Stimulated activated CD4-positive, alpha-beta T cell treated with anti-CD3 and anti-CD28 coated beads, Interleukin-4, amount 100 ng/mL, for 48 hours (primary cell): ENCODE measurements around the gene LSM14B.

Experiments
- DNase-seq, 2 donors: peaks; one replicate each; pipeline ENCODE4 v3.0.0-alpha.2; 2020; ENCODE audit warnings: low read depth in 2 of 2

The LSM14B gene

GRCh38 chr20:62162765-62163484 is 40.6 kb downstream of the LSM14B start:
- no peak for DNase-seq

GRCh38 chr20:62163485-62163865 is 41.2 kb downstream of the LSM14B start:
- no peak for DNase-seq

- no peak for DNase-seq
Observed at GRCh38 chr20:62163986-62164762, 41.9 kb downstream of the LSM14B start.

DNA sequence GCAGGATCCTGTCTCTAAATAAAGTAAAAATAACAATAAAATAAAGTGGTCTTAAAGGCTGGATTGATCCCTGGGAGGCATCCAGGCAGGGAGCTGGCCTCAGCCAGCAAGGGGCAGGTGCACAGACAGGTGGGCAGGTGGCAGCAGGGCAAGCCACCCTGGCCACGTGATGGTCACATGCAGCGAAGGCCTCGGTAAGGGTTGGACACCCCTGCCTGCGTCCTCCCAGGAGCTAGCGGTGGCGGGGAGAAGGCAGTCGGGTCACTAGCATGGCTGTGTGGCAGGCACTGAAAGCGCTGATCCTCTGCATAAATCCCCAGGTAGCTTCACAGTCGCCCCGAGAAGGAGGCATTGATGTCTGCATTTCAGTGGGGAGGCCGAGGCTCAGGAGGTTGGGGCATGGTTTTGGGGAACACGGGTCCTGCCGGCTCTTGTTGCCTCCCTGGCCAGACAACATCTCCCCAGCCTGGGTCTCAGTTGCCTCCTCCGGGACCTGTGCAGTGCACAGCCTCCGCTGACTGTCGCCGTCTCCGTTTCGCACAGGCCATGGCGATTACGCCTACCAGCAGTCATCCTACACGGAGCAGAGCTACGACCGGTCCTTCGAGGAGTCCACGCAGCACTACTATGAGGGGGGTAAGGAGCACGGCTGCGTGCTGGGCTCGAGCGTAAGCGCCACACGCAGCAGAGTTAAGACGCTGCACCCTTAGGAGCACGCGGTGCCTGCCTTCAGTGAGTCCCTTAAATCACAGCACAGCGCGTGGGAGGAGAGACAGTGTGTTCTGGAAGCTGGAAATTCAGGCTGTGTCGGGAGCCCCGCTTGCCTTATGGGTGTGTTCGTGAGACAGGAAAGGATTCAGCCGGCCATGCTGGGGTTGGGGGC is 42.8 kb downstream of the LSM14B start:
- DNase-seq = no peak

- no peak for DNase-seq
Observed at GRCh38 chr20:62165762-62166399, 43.6 kb downstream of the LSM14B start.

- DNase-seq = no peak
Observed at GRCh38 chr20:62167474-62167873, 45.2 kb downstream of the LSM14B start.

DNA sequence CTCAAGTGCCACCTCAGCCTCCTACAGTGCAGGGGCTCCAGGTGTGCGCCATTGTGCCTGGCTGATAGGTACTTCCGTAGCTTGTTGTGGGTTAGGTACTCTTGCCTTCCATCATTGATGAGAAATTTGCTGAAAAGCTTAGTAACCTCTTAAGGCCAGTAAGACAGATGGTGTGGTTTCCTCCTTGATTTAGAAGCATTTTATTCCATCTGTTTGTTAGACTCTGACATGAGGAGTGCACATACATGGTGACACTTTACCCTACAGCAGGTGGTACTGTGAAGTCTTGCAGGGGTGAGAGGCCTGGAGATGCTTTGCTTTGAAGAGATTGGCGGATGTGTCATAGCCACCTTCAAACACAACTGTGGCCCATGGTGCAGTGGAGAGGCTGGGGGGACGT is 45.8 kb downstream of the LSM14B start:
- no peak for DNase-seq

DNA sequence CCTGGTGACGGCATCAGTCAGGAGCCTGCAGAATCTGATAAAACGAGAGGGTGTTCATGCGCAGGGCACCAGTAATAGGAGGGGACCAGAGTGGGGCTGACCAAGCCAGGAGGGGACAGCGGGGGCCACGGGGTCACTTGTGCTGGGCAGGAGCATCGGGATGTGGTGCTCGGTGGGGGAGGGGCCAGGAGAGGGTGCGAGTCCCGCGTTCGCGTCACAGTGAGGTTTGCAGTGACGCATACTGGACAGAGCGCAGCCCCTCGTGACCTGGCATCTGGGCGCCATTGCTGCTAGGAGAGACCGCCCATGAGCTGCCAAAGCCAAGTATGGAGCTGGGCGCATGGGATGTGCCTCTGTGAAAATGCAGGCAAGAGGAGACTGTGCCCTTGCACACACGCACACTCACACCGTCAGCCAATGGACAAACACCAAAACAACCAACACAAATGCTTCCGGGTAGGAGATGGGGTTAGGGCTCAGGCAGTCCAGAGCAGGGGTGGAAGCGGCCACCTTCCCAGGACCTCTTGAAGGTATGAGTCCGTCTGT is 46.7 kb downstream of the LSM14B start:
- DNase-seq = no peak

DNA sequence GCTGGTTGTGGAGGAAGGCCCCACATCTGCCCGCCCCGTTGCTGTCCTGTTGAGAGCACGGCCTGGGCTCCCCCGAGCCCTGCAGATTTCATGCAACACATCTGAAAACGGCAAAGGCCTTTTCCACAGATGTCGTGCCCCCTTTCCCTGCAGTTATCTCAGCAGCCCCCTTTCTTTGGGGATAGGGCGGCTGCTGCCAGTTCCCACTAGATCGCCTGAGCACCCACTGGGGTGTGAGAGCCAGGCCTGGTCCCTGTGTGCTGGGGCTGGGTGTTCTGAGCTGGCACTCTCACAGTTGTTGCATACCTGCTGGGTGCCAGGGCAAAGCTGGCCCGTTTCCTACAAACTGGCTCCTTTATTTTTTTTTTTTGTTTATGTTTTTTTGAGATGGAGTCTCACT is 48.3 kb downstream of the LSM14B start:
- no peak for DNase-seq

GRCh38 chr20:62171245-62171644 is 49.0 kb downstream of the LSM14B start:
- no peak for DNase-seq

DNA sequence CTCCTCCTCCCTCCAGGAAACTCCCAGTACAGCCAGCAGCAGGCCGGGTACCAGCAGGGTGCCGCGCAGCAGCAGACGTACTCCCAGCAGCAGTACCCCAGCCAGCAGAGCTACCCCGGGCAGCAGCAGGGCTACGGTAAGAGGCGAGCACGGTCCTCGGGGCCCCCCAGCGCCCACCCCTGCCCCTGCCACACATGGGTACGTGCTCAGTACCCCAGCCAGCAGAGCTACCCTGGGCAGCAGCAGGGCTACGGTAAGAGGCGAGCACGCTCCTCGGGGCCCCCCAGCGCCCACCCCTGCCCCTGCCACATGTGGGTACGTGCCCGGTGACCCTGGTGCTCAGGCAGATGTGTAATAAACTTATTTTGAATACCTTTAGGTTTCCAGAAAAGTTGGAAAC is 50.4 kb downstream of the LSM14B start:
- DNase-seq = no peak

GRCh38 chr20:62174021-62174804 is 51.9 kb downstream of the LSM14B start:
- no peak for DNase-seq

DNA sequence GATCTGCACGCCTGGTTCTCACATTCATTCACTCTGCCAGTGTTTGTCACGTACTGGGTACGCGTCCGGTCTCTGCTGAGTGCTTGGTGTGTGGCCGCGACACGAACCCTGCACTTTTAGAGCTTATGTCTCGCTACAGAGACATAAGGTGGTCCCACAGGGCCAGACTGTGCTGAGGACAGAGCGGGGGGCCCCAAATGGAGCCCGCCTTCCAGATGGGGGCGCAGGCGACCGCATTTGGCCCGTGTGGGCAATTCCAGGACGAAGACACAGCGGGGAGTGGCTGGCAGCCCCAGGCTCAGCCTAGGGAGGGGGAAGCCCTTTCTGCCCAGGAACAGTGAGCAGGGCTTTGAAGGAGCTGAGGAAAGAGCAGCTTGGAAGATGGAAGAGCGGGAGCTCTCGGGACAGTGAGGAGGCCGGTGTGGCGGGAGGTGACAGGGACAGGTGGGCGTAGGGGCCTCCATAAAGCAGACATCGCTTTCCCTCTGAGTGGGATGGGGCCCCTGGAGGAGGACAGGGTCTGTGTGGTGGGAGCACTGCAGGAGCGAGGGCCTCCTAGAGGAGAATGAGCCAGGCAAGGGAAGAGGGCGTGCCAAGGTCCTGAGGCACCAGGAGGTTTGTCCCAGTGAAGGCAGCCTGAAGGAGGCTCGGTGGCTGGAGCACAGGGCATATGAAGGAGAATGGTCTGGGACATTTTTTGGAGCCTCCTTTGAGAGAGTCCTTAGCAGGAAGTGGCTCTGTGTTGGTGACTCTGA is 52.8 kb downstream of the LSM14B start:
- DNase-seq = no peak

GRCh38 chr20:62175711-62176110 is 53.4 kb downstream of the LSM14B start:
- DNase-seq = no peak

- DNase-seq = no peak
Observed at GRCh38 chr20:62176866-62177265, 54.6 kb downstream of the LSM14B start.

GRCh38 chr20:62177307-62177706 is 55.0 kb downstream of the LSM14B start:
- DNase-seq = no peak

DNA sequence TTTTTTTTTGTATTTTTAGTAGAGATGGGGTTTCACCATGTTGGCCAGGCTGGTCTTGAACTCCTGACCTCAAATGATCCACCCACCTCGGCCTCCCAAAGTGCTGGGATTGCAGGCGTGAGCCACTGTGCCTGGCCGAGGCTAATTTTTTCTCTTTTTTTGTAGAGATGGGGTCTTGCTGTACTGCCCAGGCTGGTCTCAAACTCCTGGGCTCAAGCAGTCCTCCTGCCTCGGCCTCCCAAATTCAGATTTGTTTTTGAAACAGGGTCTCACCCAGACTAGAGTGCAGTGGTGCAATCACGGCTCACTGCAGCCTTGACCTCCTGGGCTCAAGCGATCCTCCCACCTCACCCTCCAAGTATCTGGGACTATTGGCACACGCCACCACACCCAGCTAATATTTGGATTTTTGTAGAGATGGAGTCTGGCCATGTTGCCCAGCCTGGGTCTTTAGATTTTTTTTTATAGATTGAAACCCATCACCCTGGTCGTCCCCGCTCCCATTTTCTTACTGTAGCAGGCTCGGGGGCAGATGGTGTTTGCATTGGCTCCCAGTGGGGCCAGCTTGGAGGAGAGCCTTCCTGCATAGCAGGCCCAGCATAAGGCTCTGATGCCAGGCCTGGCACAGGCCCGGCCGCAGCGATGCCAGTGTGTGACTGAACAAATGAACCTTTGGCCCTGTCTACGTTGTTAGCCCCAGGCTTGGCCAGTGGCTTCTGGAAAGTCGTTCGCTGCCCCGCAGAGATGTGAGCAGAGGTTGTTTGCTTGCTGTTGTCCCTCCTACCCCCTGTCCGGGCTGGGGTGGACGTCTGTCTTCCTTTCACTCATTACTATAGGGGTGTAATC is 56.3 kb downstream of the LSM14B start:
- DNase-seq = no peak

DNA sequence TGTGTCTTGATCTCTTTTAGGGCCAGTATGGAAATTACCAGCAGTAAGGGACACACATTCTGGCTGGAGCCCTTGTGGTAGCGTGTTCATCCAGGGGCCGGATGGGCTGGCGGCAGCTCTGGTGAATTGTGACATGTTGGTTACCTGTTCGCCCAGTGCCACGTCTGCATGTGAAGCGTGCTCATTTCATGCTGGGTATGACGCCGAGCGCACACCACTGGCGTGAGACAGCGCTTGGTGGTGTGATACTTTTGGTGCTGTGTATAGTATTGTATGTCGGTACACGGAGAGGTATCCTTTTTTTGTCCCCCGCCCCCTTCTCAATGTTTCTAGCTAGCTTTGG is 56.9 kb downstream of the LSM14B start:
- DNase-seq = no peak

- DNase-seq = no peak
Observed at GRCh38 chr20:62181808-62182207, 59.5 kb downstream of the LSM14B start.
